DMS79 treated with DMSO at 0.1 percent for 48 hours (cell line): ENCODE data around the gene C19orf38.

ENCODE experiments used
- DNase-seq: peaks from one replicate; lab custom pipeline; 2025; lab: John Stamatoyannopoulos, UW

The C19orf38 gene

GRCh38 chr19:10848230-10848856, at the start of gene C19orf38:
TSS of gene C19orf38 (plus strand) at chr19:10848415. CDS start at chr19:10848509, 94 bp downstream.
- no peak for DNase-seq

DNA sequence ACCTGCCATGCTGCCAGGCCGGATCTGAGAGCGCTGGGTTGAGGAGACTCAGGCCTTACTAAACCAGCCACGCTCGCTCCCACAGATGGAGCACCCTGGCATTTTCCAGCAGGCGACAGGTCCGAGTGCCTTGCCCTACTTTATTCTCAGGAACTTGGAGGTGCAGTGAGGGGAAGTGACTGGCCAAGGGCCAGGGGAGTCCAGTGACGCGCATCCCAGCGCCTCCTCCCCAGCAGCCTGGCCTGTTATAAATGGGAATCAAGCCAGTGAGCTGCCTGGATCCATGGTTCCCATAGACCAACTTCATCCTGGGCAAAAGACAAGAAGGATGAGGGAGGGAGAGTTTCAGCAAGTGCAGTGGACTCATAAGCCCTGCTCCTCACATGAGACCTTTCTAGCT, 47.7 kb upstream of the C19orf38 start:
- DNase-seq: no peak

DNA sequence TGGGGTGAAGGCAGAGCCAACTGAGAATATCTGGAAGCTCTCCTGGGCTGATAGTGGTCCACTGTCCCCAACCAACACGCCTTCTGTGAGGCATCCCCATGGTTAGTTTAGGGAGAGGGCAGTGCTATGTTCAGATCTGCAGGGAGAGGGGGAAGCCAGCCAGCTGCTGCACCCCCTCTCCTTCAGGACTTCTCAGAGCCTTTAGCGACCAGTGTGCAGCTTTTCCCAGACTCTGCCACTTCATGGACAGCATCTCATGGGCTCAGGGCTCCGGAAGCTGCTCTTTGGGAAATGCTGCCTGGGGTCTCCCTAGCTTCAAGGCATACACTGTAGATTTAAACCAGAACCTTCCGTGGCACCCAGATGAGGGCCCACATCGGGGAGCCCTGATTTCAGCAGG, 45.7 kb upstream of the C19orf38 start:
- DNase-seq: no peak

DNA sequence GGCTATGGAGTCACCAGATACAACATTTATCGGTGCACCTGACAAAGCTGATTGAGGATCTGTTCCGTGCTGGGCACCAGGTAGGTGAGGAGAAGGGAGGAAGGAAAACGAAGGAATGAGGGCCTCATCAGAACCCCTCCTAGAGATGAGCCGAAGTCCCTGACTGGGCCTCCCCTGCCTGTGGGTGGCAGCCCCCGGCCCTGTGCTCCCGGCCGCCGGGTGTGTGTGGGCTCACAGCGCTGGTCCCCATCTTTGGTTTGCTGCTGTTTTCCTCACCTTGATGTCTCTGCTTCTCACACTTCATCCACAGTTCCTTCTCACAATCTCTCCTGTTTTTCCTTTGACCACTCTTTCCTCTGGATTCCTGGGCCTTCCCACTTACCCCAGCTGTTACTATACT, 45.0 kb upstream of the C19orf38 start:
- no peak for DNase-seq

DNA sequence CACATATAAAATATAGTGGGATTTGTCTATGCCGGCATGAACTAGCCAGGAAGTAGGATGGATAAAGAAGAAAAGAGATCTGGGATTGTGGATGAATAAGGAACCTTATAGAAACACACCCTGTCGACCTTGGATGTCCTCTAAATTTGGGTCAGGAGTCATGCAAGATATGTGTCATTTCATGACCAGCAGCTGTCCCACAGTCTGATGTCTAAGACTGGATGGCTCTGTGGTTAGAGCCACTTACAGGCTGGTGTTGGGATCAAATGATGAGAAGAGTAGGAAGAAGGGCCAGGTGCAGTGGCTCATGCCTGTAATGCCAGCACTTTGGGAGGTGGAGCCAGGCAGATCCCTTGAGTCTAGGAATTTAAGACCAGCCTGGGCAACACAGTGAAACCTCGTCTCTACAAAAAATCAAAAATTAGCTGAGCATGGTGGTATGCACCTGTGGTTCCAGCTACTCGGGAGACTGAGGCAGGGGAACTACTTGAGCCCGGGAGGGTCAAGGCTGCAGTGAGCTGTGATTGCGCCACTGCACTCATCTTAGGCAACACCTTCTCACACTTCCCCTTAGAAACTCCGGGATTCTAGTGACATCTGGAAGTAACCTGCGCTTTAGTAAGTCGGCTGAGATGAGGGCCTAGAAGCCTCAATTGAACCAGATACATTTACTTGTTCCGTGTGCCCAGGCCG, 43.0 kb upstream of the C19orf38 start:
- DNase-seq: no peak

GRCh38 chr19:10805758-10806247, 42.4 kb upstream of the C19orf38 start:
- no peak for DNase-seq

GRCh38 chr19:10808937-10809649, 39.1 kb upstream of the C19orf38 start:
- no peak for DNase-seq

DNA sequence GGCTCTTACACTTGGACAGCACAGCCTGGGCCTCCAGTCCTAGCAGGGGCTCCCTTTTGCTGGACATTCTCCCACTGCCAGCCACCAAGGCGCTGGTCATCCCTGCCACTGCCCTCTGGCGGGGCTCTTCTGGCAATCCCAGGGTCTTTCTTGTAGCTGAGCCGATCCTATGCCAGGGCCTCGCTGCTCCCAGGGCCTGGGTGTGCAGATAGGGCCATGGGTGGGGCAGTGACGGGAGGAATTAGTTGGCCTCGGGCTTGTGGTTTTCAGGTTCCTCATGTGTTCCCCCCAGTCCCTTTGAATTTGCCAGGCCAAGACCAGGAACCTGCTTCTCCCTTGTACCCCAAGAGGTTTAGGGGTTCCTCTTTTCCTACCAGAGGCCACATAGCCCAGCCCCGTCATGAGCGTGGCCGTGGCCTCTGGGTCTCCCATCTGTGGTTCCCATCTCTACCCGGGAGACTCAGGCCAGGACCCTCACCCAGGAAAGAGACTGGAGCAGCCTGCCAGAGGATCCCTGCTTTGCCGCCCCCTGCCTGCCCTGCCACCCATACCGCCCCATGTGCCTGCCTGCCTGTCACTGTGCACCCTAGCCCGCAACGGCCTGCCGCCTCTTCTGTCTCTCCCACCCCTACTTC, 38.4 kb upstream of the C19orf38 start:
- no peak for DNase-seq

DNA sequence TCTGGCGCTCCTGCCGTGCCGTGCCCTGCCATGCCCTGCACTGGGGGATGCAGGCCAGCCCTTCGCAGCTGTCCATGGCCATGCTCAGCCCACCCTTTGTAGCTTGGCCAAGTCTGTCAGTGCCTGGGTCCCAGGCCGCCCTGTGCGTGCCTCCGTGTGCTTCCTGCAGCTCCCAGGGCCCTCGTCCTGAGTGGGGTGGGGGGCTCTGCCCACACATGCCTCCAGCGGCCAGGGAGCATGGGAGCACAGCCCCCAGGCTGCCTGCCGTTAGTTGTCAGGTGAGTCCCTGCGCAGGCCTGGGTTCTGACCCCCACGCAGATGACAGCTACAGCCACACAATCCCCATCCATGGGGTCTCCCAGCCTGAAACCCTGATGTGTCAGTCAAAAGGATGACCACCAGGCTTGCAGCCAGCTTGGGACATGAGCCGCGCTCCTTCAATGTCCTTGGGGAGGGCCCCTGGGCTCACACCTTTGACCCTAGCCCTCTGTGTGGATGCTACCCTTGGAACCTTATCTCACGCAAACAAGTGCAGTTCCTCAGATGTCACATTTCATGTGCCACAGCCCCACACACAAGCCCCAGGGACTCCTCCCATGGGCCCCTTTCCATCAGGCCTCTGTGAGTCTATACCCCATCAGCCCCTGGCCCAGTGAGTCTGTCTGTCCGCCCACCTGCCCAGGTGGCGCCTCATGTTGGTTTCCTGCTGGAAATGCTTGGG, 36.7 kb upstream of the C19orf38 start:
- no peak for DNase-seq

GRCh38 chr19:10812196-10812595, 36.0 kb upstream of the C19orf38 start:
- DNase-seq: no peak

DNA sequence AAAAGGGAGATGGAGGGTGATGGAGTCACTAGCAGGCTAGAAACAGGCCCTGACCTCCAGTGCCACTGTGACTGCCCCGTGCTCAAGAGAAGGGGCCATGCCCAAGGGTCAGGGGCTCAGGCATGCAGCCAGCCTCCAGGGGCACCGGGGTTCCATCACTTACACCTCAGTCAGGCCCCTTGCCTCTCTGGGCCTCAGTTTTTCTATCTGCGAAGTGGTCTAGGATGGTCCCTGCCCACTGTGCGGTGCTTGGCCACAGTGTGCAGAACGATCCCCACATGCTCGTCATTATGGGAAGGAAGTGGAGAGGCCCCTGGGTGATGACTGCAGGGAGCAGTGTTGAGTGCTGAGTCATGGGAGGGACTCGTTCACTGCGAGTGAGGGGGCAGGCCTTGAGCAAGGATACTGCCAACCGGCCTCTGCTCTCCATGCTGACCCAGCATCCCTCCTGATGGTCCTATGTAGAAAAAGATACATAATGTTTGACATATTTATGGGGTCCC, 35.3 kb upstream of the C19orf38 start:
- DNase-seq: no peak

GRCh38 chr19:10815007-10815536, 33.1 kb upstream of the C19orf38 start:
- DNase-seq: no peak

- no peak for DNase-seq
Measured at GRCh38 chr19:10815969-10816644, 32.1 kb upstream of the C19orf38 start.

DNA sequence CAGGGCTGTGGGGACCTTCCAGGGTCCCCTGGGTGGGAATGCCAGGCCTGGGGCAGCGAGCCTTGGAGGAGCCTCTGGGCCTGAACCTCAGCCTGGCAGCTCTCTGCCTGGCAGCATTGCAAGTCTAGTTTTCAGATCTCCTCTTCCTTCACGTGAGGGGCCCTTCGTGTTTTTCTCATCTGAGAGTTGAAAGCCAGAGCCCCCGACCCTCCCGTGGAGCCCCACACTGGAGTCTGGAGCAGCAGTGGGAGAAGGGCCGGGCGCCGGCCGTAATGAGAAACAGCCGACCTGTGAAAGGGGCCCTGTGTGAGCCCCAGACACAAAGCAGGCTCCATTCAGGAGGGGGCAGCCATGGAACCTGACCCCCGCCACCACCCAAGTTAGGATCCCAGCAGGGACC, 31.5 kb upstream of the C19orf38 start:
- no peak for DNase-seq

DNA sequence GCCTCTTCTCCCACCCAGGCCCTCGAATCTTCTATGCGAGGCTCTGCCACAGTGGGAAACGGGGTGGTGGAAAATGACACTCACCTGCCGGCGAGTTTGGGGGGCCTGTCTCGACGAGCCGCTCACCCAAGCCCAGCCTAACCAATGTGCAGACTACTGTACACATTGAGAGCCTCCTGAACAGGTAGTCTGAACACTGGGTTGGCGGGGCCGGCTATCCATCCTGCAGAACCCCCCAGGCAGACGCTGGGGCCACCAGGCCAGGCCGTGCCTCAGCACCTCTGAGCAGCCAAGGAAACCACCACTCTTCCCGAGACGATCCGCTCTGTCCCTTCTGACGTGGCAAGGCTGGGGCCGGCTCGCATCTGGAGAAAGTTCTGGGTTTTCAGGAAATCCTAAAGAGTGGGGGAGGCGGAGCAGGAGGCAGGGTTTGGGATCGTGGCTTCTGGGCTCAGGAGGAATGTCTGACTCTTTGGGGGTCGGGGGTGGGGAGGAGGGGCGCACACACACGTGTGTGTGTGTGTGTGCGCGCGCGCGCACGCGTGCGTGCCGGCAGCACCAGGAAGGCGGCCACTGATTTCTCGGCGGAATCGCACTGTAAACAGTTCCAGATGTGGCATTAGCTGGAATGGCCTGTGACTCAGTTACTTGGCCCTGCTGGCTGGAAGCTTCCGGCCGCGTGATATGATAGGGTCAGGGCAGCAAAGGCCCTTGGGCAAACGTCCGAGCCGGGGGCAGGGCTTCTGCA, 30.8 kb upstream of the C19orf38 start:
- DNase-seq: no peak

GRCh38 chr19:10818301-10819123, 29.7 kb upstream of the C19orf38 start:
- DNase-seq: no peak

GRCh38 chr19:10819124-10820060, 28.8 kb upstream of the C19orf38 start:
- no peak for DNase-seq

GRCh38 chr19:10820173-10820572, 28.0 kb upstream of the C19orf38 start:
- no peak for DNase-seq
